Erythroblast (primary cell): ENCODE results near the gene CCN2.

ENCODE experiments used
- GATA1 ChIP-seq: IDR thresholded peaks from 2 replicates; pipeline ENCODE4 v1.6.1; 2011; ENCODE audit warnings: low read depth, mild to moderate bottlenecking, control low read depth, low read length, moderate library complexity
- POLR2A ChIP-seq: IDR thresholded peaks from 2 replicates; pipeline ENCODE4 v1.6.1; 2011; ENCODE audit warnings: mild to moderate bottlenecking, low read length

DNA sequence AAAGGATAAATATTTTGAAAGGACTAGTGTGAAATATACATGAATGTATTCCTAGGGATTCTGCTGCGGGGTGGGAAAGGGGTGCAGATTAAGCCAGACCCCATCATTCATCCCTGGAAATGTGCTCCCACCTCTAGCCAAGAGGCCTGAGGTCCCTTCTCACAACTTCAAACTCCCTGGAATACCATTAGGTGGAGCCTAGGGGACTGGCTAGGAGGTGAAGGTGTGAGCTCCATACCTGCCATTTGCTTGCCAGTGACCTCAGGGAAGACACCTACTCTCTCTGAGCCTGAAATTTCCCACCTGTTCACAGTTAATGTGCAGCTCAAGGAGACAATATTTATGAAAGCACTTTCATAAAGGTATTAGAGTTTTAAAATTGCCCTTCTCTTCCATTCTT, 4.7 kb upstream of the CCN2 start:
- no peak for TF ChIP-seq POLR2A
- TF ChIP-seq GATA1 = no peak
